Endothelial cell (in vitro differentiated cells): ENCODE measurements around the gene ALKBH2. TPM values are rescaled to one million over a fixed set of nuclear protein-coding genes. Genes with fewer than 3 reads are reported as not detected.

ENCODE experiments used
- DNase-seq: peaks from one replicate; pipeline ENCODE4 v3.0.0; 2021; ENCODE audit warnings: low spot score
- H3K27ac Mint-ChIP-seq: one replicate; pipeline ENCODE4 v1.8.0; 2021; ENCODE audit warnings: mixed read lengths, inconsistent platforms; ENCODE audit not compliant: unreplicated experiment
- H3K27me3 Mint-ChIP-seq: one replicate; pipeline ENCODE4 v1.8.0; 2021; ENCODE audit warnings: mild to moderate bottlenecking, moderate library complexity, mixed read lengths, inconsistent platforms; ENCODE audit not compliant: unreplicated experiment
- H3K36me3 Mint-ChIP-seq: one replicate; pipeline ENCODE4 v1.8.0; 2021; ENCODE audit warnings: mild to moderate bottlenecking, low read depth, mixed read lengths, inconsistent platforms; ENCODE audit not compliant: unreplicated experiment
- H3K4me1 Mint-ChIP-seq: one replicate; pipeline ENCODE4 v1.8.0; 2021; ENCODE audit warnings: mild to moderate bottlenecking, mixed read lengths, inconsistent platforms; ENCODE audit not compliant: unreplicated experiment
- H3K4me3 Mint-ChIP-seq: one replicate; pipeline ENCODE4 v1.8.0; 2021; ENCODE audit warnings: mild to moderate bottlenecking, mixed read lengths, inconsistent platforms; ENCODE audit not compliant: unreplicated experiment
- H3K9me3 Mint-ChIP-seq: one replicate; pipeline ENCODE4 v1.8.0; 2021; ENCODE audit warnings: mixed read lengths, inconsistent platforms; ENCODE audit not compliant: unreplicated experiment
- CTCF ChIP-seq: fragments of 200-600 bp; sonication (generic); IDR thresholded peaks from one replicate; pipeline ENCODE4 v1.5.0; 2021; ENCODE audit warnings: antibody characterized with exemption; ENCODE audit not compliant: unreplicated experiment
- total RNA-seq: library from RNA; stranded (reverse); fragmentation: NEBNext Ultra II Directional; extraction: Animal tissue kit (Norgen Biotek cat#: 25700); gene quantifications from one replicate; pipeline ENCODE4 v1.2.1, GENCODE V29; 2021; ENCODE audit not compliant: unreplicated experiment

Gene ALKBH2
- total RNA-seq, 1 donor from 2014 or later: 10.4 TPM

DNA sequence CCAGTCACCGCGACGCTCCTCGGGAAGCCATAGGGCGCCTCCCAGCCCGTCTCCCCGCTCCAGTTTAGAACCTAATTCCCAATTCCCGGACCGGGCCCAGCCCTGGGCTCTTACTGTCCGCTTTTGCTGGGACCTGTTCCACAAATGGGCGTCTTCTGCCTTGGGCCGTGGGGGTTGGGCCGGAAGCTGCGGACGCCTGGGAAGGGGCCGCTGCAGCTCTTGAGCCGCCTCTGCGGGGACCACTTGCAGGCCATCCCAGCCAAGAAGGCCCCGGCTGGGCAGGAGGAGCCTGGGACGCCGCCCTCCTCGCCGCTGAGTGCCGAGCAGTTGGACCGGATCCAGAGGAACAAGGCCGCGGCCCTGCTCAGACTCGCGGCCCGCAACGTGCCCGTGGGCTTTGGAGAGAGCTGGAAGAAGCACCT, 4.9 kb upstream of the ALKBH2 start:
- H3K9me3 Mint-ChIP-seq: no peaks in the 10 kb centered on the region
- no peak for TF ChIP-seq CTCF
- H3K4me1 Mint-ChIP-seq: peaks cover 9% of the 10 kb centered on the region
- H3K27ac Mint-ChIP-seq: peak overlapping the region; percentile 27
- H3K4me3 Mint-ChIP-seq: peak overlapping the region; percentile 94
- no peak for DNase-seq
- H3K27me3 Mint-ChIP-seq: peaks cover 1% of the 10 kb centered on the region
- peaks cover 3% of the 10 kb centered on the region for H3K36me3 Mint-ChIP-seq

- no peaks in the 10 kb centered on the region for H3K9me3 Mint-ChIP-seq
- peaks cover 1% of the 10 kb centered on the region for H3K27me3 Mint-ChIP-seq
- peak within 1 kb of the TSS; percentile 27 for H3K27ac Mint-ChIP-seq
- TF ChIP-seq CTCF: no peak
- DNase-seq: peak; percentile 98
- H3K4me3 Mint-ChIP-seq: peak within 1 kb of the TSS; percentile 94
- H3K36me3 Mint-ChIP-seq: peaks cover 3% of the 10 kb centered on the region
- peaks cover 15% of the 10 kb centered on the region for H3K4me1 Mint-ChIP-seq
Measured at GRCh38 chr12:109097435-109098182, 4.3 kb upstream of the ALKBH2 start, which contains the start of gene UNG. TSS of gene UNG (plus strand) at chr12:109097597. CDS start at chr12:109097680, 83 bp downstream.

DNA sequence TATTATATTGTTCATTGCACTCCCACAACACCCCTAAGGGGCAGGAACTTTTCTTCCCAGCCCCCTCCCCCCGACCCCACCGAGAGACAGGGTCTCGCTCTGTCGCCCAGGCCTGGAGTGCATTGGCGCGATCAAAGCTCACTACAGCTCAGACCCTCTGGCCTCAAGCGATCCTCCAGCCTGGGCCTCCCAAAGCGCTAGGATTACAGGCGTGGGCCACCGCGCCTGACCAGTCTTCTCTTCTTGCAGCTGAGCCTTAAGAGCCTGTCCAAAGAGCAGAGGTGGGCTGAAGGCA, 3.8 kb upstream of the ALKBH2 start:
- Mint-ChIP-seq H3K27ac (no peak overlapping the region), H3K9me3 (no peaks in the 10 kb centered on the region), H3K4me1 (peaks cover 18% of the 10 kb centered on the region), H3K36me3 (peaks cover 4% of the 10 kb centered on the region), H3K27me3 (peaks cover 1% of the 10 kb centered on the region), H3K4me3 (peak overlapping the region; percentile 94)
- no peak for DNase-seq
- TF ChIP-seq CTCF: no peak

- Mint-ChIP-seq H3K27ac (peak overlapping the region; percentile 67), H3K4me1 (peaks cover 13% of the 10 kb centered on the region), H3K4me3 (peak overlapping the region; percentile 77), H3K9me3 (no peaks in the 10 kb centered on the region), H3K36me3 (peaks cover 18% of the 10 kb centered on the region), H3K27me3 (peaks cover 1% of the 10 kb centered on the region)
- DNase-seq: no peak
- no peak for TF ChIP-seq CTCF
Measured at GRCh38 chr12:109092497-109093021, 713 bp downstream of the ALKBH2 start.

DNA sequence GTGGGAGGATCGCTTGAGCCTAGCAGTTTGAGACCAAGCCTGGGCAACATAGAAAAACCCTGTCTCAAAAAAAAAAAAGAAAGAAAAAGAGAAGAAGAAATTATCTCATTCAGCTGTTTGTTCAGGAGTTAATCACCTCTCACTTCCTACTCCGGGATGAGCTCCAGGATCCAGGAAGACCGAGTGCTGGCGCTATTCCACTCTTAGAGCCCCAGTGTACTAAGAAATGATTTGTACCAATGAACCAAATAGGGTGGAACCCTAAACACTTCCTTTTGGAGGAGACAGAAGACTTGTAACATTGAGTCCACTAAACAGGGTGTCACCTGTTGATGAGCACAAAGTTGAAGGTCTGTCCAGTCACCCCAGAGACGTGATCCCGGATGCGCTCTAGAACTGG, 3.6 kb downstream of the ALKBH2 start:
- TF ChIP-seq CTCF: no peak
- H3K4me3 Mint-ChIP-seq: no peak overlapping the region
- H3K36me3 Mint-ChIP-seq: peaks cover 21% of the 10 kb centered on the region
- no peak for DNase-seq
- H3K4me1 Mint-ChIP-seq: peaks cover 13% of the 10 kb centered on the region
- no peaks in the 10 kb centered on the region for H3K9me3 Mint-ChIP-seq
- H3K27ac Mint-ChIP-seq: no peak overlapping the region
- H3K27me3 Mint-ChIP-seq: peaks cover 1% of the 10 kb centered on the region
